HTERT RPE-1 (cell line): ENCODE data around the gene C12orf57.

Source experiments
- in situ Hi-C: fragments of 300-500 bp; cut with MboI; formaldehyde crosslinking; loops from 4 replicates; pipeline ENCODE4 v1.14.3; 2020; ENCODE audit warnings: low sequenced_read_pairs

Gene C12orf57

DNA sequence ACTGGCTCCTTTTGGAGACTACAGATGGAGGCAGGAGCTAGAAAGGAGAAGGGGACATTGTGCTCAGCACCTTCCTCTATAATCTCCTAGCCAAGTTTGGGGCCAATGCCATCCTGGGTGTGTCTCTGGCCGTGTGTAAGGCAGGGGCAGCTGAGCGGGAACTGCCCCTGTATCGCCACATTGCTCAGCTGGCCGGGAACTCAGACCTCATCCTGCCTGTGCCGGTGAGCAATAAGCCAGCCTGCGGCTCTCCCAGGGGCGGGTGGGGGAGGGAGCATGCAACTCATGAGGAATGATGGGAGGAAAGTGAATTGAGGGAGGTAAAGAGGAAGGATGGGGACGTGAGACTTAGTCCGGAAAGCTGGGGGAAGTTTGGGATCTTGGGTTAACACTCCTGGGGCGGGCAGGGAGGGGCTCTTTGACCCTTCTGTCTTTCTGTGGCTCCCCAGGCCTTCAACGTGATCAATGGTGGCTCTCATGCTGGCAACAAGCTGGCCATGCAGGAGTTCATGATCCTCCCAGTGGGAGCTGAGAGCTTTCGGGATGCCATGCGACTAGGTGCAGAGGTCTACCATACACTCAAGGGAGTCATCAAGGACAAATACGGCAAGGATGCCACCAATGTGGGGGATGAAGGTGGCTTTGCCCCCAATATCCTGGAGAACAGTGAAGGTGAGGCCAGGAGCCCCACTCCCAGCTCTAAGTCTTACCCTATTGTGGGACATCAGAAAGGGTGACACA lies 26.2 kb upstream of the C12orf57 start:
- in situ Hi-C loops, result no loop called here

- in situ Hi-C loops, result no loop called here
Measured at GRCh38 chr12:6919588-6919987, 24.2 kb upstream of the C12orf57 start.

DNA sequence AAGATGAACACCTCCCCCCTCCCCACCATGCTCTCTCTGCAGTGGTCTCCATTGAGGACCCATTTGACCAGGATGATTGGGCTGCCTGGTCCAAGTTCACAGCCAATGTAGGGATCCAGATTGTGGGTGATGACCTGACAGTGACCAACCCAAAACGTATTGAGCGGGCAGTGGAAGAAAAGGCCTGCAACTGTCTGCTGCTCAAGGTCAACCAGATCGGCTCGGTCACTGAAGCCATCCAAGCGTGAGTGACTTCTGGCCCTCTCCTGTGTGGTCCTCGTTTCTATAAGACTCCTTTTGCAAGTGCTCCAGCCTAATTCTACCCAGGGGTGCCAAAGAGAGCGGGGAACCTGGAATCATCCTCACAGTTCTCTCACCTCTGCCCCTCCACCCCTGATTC lies 22.3 kb upstream of the C12orf57 start:
- in situ Hi-C loops, result no loop called here

DNA sequence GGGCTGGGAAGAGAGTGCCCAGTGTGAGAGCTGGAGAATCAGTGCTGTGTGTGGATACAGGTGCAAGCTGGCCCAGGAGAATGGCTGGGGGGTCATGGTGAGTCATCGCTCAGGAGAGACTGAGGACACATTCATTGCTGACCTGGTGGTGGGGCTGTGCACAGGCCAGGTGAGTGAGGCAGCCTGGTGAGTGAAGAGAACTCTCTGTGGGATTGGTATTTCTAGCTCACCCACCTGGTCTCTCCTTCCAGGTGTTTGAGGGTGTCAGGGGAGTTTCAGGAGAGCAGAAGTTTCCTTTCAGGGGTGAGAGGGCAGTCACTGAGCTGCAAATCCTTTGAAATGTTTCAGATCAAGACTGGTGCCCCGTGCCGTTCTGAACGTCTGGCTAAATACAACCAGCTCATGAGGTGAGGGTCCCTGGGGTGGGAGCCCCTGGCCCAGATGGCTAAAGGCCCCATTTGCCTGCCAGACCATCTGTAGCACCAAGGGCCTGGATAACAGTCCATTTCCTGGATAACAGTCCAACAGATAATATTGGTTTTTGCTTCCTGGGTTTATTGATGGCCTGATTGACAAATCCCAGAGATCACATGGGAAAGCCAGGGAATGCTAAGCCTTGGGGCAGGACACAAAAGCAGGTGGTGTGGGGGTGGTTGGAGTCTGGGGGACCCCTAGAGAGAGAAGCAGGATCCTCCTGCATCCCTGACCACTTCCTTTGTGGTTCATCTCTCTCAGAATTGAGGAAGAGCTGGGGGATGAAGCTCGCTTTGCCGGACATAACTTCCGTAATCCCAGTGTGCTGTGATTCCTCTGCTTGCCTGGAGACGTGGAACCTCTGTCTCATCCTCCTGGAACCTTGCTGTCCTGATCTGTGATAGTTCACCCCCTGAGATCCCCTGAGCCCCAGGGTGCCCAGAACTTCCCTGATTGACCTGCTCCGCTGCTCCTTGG lies 21.6 kb upstream of the C12orf57 start:
- in situ Hi-C loops, result no loop called here

GRCh38 chr12:6923003-6923732 lies 20.7 kb upstream of the C12orf57 start:
- in situ Hi-C loops, result no loop called here

- in situ Hi-C loops, result no loop called here
Measured at GRCh38 chr12:6923851-6924250, 20.0 kb upstream of the C12orf57 start.

DNA sequence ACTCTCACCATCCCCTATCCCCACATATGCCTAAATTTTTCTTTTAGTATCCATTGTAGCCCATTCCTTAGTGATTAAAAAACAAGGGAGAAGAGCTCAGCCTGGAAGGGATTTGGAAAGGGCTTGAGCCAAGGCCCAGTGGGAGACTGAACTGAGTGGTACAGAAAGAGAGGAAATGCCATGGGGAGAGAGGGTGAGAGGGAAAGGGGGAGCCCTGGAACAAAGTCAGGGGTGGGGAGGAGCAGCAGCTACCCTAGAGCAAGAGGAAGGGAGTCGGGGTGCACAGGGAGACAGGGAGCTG lies 18.6 kb upstream of the C12orf57 start:
- in situ Hi-C loops, result no loop called here

- in situ Hi-C loops, result no loop called here
Measured at GRCh38 chr12:6925540-6926279, 18.1 kb upstream of the C12orf57 start.

- in situ Hi-C loops, result no loop called here
Measured at GRCh38 chr12:6927379-6928021, 16.3 kb upstream of the C12orf57 start, which contains the start of gene ATN1. Gene ATN1 (plus strand): TSS chr12:6927959. CDS start chr12:6934002, 6,043 bp downstream.

DNA sequence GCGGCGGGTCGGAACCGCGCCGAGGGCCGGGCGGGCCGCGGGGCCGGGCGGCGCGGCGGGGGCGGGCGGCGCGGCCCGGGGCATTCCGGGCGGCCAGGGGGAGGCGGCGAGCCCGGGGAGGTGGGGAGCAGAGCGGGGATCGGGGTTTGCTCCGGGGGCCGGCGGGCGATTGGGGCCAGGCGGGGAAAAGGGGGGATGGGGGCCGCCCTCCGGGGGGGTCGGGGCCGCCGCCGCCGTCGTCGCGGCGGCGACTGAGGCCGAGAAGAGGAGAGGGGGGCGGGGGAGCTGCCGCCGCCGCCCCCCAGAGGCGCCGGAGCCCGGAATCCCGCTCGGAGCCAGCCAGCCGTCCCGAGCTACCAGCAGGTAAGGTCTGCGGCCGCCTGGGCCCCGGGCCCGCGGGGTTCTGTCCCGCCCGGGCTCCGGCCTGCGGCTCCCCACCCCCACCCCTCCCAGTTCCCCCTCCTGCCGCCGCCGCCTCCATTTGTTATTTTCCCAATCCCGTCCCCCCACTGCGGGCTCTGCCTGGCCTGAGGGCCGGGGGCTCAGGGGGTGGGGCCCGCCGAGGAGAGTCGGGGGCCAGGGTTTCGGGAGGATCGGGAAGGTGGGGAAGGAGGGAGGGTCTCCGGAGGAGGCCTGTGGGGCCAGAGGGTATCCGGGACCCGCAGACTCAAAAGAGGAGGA lies 15.7 kb upstream of the C12orf57 start:
- in situ Hi-C loops, result no loop called here

DNA sequence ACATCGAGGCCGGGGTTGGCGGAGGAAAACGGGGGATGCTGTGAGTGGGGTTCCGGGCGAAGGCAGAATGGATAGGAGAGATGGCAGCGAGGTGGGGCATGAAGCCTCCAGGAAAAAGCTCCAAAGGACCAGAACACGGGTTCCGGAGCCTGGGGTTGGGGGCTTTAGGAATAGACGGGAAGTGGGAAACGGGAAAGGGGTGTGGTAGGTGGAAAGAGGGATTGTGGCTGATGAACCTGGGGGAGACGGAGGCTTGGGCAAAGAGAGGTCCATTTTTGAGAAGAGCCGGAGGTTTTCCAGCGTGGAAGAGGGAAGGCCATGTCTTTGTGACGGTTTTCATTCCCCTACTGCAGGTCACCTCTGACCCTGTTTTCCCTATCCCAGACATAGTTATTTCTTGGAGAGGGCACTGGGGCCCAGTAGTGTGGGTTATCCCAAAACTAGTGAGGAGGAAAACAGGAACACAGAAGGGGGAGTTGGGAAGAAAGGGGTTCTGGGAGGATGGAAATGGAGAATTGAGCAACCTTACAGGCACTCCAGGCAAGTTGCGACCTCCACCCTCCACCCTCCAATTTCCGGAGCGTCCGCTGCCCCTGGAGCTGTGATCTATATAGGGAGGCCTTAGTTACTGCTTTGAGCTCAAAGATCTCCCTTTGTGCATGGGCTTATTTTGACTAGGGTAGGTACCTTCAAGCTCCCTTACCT lies 15.0 kb upstream of the C12orf57 start:
- in situ Hi-C loops, result no loop called here

DNA sequence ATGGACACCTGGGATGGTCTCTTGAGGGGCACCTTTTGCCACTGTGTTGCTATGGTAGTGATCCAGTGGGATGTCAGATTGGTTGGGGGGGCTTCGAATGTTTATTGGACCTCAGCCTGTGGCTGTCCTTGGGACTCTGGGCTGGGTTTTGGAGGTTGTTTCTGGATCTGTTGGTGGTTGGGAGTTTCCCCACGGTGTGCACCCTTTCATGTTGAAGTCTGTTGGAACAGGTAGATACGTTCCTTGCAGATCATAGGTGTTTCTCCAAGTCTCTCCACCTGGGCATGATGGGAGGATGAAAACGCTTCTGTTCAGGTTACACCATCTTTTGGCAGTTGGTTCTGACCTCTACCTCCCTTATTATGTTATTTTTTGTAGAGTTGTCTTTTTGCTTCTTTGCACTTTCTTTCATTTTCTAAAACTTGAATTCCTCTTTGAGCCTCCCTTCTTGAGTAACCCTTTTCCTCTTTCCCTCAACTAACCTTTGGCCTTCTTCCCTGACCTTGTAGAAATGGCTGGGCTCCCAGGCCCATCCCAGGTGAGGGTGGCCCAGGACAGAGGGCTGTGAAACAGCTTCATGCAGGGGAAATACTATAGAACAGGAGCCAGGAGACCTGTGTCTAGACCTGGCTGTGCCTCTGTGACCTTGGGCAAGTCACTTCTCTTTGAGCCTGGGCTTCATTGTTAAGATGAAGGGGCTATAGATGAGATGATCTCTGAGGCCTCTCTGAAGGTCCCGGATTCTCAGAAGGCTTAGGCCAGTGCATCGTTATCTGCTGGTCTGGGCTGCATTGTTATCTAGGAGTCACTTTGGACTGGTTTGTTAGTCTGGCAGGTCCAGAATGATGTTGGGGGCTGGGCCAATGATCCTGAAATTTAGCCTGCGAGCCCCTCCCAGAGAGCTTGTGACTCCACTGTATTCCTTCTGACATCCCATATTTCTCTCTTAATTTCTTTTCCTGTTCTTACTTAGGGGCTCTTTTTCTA lies 14.1 kb upstream of the C12orf57 start:
- in situ Hi-C loops, result no loop called here

GRCh38 chr12:6932766-6933165 lies 11.1 kb upstream of the C12orf57 start:
- in situ Hi-C loops, result no loop called here

GRCh38 chr12:6934110-6934509 lies 9.7 kb upstream of the C12orf57 start:
- in situ Hi-C loops, result no loop called here

GRCh38 chr12:6935371-6936193 lies 8.2 kb upstream of the C12orf57 start:
- in situ Hi-C loops, result no loop called here

- in situ Hi-C loops, result no loop called here
Measured at GRCh38 chr12:6936194-6936635, 7.6 kb upstream of the C12orf57 start.
